Right renal cortex interstitium (tissue), 3 donors: ENCODE data around the gene CDHR2. TPM values are rescaled to one million over a fixed set of nuclear protein-coding genes. Genes with fewer than 3 reads are reported as not detected.

Experiments used
- DNase-seq, 3 donors: peaks; one replicate each; pipeline ENCODE4 v3.0.0-alpha.2; 2013; ENCODE audit warnings: low read depth in 3 of 3, low spot score in 2 of 3
- polyA plus RNA-seq, 3 donors: library from polyadenylated mRNA; unstranded; fragments of 120-200 nt; gene quantifications; one replicate each; pipeline ENCODE4 v1.2.1, GENCODE V29; 2013; ENCODE audit not compliant: insufficient read length in 3 of 3

The CDHR2 gene
- polyA plus RNA-seq, 3 donors = 18.9 to 23.1 (median 20.2) TPM

- no peak for DNase-seq
These were observed 11.2 kb downstream of the CDHR2 start for GRCh38 chr5:176560364-176560763.

GRCh38 chr5:176561259-176561658 is 12.1 kb downstream of the CDHR2 start:
- DNase-seq = no peak

GRCh38 chr5:176562189-176562588 is 13.0 kb downstream of the CDHR2 start:
- DNase-seq = no peak

GRCh38 chr5:176564002-176564401 is 14.9 kb downstream of the CDHR2 start:
- DNase-seq = no peak

GRCh38 chr5:176565760-176566288 is 16.7 kb downstream of the CDHR2 start:
- DNase-seq = no peak

- DNase-seq = no peak
These were observed 19.5 kb downstream of the CDHR2 start for GRCh38 chr5:176568657-176569056.

- DNase-seq = no peak
These were observed 20.9 kb downstream of the CDHR2 start for GRCh38 chr5:176570044-176570443.

GRCh38 chr5:176573564-176574296 is 24.6 kb downstream of the CDHR2 start:
- DNase-seq = no peak

GRCh38 chr5:176574297-176574591 is 25.1 kb downstream of the CDHR2 start:
- DNase-seq = no peak

GRCh38 chr5:176575066-176575465 is 25.9 kb downstream of the CDHR2 start:
- DNase-seq = no peak

GRCh38 chr5:176575488-176576422 is 26.6 kb downstream of the CDHR2 start:
- DNase-seq = no peak

GRCh38 chr5:176577312-176578176 is 28.4 kb downstream of the CDHR2 start:
- peak in 1 of 3 donors; percentile 37 for DNase-seq

- no peak for DNase-seq
These were observed 29.3 kb downstream of the CDHR2 start for GRCh38 chr5:176578391-176578808.

- no peak for DNase-seq
These were observed 30.2 kb downstream of the CDHR2 start for GRCh38 chr5:176579323-176579722.

- DNase-seq = no peak
These were observed 32.2 kb downstream of the CDHR2 start for GRCh38 chr5:176581361-176581760.

- DNase-seq = no peak
These were observed 33.9 kb downstream of the CDHR2 start for GRCh38 chr5:176583076-176583475.

GRCh38 chr5:176587398-176587797 is 38.3 kb downstream of the CDHR2 start:
- no peak for DNase-seq

GRCh38 chr5:176588297-176588696 is 39.2 kb downstream of the CDHR2 start:
- DNase-seq = no peak

- DNase-seq = no peak
These were observed 40.1 kb downstream of the CDHR2 start for GRCh38 chr5:176589039-176589769.
